HG03039 (cell line): ENCODE data around the gene NCK1.
"Not testable (repeated sequence)": the region's sequence is repeated elsewhere in the genome, so short reads cannot be mapped to it uniquely, and the experiment has no call there.

Experiments used
- ATAC-seq: cut with Tn5 transposase; IDR thresholded peaks from one replicate; pipeline ENCODE4 v1.9.1; 2021; ENCODE audit warnings: mild to moderate bottlenecking, moderate library complexity; ENCODE audit not compliant: unreplicated experiment

Gene NCK1

DNA sequence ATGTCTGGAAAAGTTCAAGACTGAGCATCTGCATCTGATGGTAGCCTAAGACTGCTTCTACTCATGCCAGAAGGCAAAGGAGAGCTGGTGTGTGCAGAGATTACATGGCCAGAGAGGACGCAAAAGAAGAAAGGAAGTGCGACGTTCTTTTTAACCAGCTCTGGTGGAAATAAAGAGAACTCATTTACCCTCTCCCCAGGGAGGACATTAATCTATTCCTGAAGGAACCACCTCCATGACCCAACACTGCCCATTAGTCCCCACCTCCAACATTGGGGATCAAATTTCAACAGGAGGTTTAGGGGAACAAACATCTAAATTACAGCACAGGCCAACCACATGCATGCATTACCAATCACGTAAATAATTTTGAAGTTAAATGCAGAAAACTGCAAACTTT lies 1.5 kb upstream of the NCK1 start:
- no peak for ATAC-seq

DNA sequence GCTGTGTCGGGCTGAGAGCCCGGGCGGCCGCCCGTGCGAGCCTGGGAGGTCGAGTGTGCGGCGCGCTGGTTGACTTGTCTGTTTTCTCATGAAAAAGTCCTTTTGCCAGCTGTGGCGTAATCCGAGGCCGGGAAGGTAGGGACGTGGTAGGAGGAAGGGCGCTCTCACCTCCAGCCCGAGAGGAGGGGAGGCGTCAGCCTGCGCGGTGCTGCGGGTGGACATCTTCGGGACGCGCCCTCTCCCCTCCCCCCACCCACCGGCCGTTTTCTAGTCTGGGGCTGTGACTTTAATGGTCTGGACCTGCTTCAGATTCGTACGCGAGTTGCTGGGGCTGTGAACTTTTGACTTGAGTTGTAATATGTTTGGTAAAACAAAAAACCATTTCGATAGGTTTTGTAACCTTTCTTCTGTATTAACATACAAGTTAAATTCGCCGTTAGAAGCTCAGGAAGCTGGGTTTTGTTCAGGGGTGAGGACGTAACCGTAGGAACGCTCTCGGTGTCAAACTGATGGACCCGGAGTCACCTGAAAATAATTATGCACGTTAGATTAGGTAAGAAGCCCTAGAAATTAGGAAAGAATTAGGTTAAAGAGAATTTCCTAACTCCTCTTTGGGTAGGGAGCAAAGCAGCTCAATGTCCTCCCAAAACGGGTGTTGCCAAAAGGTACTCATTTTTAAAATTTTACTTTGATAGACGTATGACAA lies 762 bp downstream of the NCK1 start:
- peak; percentile 8 for ATAC-seq

DNA sequence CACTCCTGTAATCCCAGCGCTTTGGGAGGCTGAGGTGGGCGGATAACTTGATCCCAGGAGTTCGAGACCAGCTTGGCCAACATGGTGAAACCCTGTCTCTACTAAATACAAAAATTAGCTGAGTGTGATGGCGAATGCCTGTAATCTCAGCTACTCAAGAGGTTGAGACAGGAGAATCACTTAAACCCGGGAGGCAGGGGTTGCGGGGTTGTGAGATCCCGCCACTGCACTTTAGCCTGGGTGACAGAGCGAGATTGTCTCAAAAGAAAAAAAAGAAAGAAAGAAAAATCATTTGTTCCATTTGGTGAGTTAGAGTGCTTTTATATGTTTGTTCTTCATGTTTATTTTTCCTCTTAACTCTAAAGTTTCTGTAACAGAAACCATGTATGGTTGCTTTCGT lies 7.3 kb downstream of the NCK1 start:
- ATAC-seq = no peak

DNA sequence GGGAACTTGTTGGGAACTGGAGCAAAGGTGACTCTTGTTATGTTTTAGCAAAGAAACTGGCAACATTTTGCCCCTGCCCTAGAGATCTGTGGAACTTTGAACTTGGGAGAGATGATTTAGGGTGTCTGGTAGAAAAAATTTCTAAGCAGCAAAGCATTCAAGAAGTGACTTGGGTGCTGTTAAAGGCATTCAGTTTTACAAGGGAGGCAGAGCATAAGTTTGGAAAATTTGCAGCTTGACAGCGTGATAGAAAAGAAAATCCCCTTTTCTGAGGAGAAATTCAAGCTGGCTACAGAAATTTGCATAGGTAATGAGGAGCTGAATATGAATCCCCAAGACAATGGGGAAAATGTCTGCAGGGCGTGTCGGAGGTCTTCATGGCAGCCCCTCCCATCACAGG lies 10.2 kb downstream of the NCK1 start:
- ATAC-seq = not testable (repeated sequence)

DNA sequence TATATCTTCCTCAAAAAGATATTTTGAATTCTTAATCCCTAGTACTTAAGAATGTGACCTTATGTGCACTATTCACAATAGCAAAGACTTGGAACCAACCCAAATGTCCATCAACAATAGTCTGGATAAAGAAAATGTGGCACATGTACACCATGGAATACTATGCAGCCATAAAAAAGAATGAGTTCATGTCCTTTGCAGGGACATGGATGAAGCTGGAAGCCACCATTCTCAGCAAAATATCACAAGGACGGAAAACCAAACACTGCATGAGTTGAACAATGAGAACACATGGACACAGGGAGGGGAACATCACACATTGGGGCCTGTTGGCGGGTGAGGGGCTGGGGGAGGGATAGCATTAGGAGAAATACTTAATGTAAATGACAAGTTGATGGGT lies 17.5 kb downstream of the NCK1 start:
- not testable (repeated sequence) for ATAC-seq

DNA sequence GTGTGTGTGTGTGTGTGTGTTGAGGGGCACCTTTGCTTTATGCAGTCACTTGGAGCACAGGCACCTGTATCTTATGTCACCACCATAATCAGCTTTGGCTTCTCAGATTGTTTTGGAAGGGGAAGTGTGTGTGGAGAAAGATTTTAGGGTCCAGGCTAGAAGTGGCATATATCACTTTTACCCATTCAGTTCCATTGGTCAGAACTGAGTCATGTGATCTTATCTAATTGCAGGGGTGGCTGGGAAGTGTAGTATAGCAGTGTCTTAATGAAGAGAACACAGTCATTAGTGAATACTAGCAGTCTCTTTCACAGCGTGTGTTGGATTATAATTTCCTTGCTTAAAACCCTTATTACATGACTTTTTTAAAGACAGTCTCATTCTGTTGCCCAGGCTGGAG lies 20.6 kb downstream of the NCK1 start:
- no peak for ATAC-seq

DNA sequence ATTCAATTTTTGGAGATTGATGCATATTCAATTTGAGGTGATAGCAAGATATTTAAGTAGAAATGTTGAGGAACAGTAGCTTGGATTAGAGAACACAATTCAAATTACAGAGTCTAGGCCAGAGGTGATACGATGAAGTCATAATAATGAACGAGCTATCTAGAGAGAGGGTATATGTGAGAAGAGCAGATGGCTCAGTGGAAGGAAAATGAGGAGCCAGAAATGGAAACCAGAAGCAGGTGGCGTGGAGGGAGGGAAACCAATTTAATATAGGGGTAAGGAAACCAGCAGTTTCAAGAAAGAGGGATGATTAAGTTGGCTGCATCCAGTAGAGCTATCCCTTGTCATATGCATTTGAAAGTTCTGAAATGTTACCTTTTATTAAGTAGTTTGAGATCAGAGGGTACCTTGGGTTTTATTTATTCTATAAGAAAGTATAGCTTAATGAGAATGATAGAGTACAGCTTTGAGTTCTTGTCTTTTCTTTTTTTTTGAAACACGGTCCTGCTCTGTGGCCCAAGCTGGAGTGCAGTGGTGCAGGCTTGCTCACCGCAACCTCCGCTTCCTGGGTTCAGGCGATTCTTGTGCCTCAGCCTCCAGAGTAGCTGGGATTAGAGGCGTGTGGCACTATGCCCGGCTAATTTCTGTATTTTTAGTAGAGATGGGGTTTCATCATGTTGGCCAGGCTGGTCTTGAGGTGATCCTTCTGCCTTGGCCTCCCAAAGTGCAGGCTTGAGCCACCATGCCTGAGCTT lies 22.1 kb downstream of the NCK1 start:
- no peak for ATAC-seq

DNA sequence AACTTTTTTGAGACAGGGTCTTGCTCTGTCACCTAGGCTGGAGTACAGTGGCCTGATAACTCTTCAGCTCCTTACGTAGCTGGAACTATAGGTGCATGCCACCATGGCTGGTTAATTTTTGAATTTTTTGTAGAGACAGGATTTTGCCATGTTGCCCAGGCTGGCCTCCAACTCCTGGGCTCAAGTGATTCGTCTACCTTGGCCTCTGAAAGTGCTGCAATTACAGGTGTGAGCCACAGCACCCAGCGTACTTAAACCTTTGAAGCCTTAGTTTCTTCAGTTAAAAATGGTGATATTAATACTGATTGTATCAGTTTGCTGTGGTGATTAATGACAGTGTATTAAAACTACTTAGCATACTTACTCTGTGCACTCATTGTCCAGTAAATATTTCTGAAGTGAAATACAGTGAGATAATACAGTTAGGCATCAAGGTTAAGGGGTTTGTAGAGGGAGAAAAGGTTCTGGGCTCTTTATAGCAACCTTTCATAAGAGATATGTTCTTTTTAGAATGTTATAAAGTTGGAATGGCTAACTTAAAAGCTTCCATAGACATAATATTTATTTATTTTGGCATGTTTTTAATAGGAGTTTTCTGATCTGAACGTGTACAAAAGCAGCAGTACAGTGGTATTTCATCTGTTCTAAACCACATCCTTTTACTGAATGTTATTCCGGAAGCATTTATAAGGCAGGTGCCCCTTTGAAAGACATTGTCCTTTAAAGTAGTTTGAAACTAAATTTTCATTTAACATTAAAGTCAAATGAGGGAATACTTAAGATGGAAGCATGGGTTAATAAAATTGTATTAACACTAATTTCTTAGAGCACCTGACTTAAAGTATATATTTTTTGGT lies 23.6 kb downstream of the NCK1 start:
- ATAC-seq = no peak

DNA sequence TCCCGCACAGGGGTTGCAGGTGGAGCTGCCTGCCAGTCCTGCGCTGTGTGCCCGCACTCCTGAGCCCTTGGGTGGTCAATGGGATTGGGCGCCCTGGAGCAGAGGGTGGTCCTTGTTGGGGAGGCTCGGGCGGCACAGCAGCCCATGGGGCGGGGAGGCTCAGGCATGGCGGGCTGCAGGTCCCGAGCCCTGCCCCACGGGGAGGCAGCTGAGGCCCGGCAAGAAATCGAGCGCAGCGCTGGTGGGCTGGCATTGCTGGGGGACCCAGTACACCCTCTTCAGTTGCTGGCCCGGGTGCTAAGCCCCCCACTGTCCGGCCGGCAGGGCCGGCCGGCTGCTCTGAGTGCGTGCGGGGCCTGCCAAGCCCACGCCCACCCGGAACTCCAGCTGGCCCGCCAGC lies 27.9 kb downstream of the NCK1 start:
- no peak for ATAC-seq

DNA sequence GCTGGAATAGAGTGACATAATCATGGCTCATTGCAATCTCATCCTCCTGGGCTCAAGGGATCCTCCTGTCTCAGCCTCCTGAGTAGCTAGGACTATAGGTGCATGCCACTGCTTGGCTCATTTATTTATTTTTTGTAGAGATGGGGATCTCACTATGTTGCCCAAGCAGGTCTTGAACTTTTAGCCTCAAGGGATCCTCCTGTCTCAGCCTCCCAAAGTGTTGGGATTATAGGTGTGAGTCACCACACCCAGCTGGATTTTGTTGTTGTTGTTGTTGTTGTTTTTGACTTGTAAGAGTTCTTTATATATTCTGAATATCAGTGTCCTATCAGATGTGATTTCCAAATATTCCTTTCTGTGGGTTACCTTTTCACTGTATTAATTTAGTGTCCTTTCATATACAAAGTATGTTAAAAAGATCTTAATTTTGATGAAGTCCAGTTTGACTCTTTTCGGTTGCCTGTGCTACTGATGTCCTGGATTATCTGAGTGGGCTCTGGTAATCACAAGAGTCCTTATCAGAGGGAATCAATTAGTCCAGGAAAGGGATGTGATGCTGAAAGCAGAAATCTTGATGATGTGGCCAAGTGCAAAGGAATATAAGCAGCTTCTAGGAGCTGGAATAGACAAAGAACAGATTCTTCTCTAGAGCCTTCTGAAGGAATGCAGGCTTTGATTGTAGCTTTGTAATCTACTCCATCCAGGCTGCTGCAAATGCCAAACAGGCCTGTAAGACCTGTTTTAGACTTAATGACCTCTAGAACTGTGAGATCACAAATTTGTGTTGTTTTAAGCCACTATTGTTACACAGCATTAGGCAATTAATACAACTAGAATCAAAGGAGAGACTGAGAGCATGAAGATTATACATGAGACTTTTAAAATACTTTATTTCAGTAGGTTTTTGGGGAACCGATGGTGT lies 30.2 kb downstream of the NCK1 start:
- no peak for ATAC-seq

DNA sequence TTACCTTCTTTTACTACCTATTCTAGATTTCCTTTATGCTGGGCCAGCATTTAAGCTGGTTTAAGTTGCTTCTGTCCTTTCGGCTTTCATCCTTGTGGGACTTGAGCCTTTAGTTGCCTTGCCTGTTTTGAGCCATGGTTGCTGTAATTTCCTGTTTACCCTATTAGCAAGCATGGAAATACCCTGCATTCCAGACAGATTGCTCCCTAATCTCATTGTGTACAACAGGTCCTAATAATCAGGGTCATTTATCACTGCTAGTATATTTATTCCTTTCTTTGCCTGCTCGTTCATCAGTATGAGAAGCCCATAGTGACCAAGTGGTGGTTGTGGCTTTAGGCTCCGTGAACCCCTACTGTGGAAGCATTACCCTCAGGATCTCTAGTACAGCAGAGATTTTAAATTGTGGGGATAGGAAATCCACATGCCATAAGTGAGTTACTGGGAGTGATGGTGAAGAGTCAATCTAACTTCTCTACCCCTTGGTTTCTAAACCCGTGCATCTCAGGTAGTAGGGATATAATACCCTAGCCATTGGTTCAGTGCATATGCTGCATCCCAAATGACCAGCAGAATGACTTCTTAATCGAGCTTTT lies 31.9 kb downstream of the NCK1 start:
- no peak for ATAC-seq

DNA sequence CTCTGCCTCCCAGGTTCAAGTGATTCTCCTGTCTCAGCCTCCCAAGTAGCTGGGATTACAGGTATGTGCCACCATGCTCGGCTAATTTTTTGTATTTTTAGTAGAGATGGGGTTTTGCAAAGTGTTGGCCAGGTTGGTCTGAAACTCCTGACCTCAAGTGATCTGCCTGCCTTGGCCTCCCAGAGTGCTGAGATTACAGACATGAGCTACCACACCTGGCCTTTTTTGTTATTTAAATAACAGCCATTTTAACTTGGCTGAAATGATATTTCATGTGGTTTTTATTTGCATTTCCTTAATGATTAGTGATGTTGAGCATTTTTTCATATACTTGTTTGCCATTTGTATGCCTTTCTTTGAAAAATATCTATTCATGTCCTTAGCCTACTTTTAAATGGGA lies 35.2 kb downstream of the NCK1 start:
- not testable (repeated sequence) for ATAC-seq

DNA sequence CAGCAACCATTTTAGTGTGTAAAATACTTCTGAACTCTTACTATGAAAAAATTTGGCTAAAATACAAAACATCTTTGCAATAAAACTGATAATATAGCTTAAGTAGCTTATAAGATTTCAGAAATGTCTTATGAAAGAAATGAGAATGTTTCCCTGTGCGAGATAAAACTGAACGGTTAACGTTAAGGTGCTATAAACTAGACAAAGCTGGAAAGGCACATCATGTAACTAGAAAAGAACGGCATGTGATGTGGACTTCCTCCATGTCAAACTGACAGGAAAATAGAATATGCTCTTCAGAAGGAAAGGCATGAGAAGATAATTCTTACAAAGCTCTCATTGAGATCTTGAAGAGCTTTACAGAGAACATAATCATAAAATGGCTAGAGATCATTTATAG lies 36.5 kb downstream of the NCK1 start:
- ATAC-seq = no peak

DNA sequence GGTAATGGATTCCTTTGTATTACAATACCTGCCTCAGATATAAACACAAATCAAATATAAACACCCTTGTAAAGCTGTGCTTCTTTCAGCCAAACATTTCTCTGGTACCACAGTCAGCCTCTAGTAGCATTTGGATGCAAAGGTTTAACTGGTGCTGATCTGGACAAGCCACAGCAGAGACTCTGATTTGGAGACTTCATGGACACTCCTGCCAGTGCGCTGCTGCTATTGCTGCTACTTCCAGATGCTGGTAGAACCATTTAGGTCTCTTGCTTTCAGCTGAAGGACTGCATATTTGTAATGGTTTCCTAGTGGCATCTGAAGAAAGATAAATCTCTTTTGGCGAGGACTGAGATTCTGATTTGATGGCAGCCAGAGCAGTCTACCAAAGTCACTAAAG lies 36.9 kb downstream of the NCK1 start:
- ATAC-seq = no peak

DNA sequence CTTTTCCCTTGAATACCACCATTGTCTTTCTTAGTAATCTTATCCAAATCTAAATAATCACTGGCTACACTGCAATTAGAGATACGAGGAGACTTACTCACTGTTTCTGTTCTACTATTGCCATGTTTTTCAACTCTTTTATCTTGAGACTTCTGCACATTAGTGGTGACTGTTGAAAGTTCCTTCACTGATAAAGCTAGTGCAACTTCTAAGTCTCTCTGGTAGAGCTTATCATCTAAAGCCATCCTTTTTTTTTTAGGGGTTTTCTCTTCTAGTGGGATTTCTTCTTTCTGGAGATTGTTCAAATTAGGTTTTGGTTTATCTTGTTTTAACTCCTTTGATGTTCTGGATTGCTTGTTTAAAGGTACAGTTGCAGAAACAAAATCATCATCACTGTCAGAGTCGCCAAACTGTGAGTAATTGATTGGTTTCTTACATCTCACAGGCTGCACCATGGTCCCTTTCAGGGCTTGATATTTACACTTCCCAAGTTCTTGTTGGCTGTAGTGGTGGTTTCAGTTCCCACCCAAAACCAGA lies 37.7 kb downstream of the NCK1 start:
- ATAC-seq = no peak

DNA sequence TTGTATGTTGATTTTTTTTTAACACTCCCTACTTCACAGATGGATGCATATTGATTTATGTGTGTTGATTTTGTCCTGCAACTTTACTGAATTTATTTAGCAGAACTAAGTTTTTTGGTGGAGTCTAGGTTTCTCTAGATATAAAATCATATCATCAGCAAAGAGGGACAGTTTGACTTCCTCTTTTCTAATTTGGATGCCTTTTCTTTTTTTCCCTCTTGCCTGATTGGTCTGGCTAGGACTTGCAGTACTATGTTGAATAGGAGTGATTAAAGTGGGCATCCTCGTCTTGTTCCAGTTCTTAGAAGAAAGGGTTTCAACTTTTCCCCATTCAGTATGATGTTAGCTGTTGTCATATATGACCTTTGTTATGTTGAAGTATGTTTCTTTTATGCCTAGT lies 38.7 kb downstream of the NCK1 start:
- ATAC-seq = not testable (repeated sequence)

DNA sequence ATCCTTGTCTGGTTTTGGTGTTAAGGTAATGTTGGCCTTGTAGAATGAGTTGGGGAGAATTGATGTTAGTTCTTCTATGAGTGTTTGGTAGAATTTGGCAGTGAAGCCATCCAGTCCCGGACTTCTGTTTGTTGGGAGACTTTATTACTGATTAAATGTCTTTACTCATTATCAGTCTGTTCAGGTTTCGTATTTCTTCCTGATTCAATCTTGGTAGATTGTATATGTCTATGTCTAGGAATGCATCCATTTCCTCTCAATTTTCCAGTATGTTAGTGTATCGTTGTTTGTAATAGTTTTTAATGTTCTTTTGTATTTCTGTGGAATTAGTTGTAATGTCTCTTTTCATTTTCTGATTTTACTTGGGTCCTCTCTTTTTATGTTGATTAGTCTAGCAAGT lies 39.4 kb downstream of the NCK1 start:
- ATAC-seq = no peak

DNA sequence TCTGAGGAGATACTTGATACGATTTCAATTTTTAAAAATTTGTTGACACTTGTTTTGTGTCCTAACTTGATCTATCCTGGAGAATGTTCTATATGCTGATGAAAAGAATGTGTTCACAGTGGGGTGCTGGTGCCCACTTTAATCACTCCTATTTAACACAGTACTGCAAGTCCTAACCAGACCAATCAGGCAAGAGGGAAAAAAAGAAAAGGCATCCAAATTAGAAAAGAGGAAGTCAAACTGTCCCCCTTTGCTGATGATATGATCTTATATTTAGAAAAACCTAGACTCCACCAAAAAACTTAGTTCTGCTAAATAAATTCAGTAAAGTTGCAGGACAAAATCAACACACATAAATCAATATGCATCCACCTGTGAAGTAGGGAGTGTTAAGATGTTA lies 40.5 kb downstream of the NCK1 start:
- ATAC-seq = not testable (repeated sequence)

DNA sequence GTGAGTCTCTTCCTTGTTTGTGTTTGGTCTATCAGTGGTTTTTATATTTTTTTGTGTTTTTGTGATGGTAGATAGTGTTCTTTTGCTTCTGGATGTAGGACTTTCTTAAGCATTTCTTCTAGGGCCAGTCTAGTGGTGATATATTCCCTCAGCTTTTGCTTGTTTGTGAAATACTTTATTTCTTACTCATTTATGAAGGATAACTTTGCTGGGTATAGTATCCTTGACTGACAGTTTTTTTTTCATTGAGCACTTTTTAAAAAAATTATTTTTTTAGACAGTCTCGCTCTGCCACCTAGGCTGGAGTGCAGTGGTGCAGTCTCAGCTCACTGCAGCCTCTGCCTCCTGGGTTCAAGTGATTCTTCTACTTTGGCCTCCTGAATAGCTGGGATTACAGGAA lies 41.9 kb downstream of the NCK1 start:
- no peak for ATAC-seq

DNA sequence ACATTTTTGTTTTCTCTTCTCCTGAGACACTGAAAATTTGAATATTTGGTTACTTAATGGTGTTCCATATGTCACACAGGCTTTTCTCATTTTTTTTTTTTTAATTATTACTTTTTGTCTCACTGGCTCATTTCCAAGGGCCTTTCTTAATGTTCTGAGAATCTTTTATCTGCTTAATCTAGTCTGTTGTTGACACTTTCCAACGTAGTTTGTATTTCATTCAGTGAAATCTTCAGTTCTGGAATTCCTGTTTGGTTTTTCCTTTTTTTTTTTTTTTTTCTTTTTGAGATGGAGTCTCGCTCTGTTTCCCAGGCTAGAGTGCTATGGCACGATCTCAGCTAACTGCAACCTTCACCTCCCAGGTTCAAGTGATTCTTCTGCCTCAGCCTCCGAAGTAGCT lies 42.7 kb downstream of the NCK1 start:
- no peak for ATAC-seq
